BJ (cell line): ENCODE data around the gene CHCHD6. TPM values are rescaled to one million over a fixed set of nuclear protein-coding genes. Genes with fewer than 3 reads are reported as not detected.

Source experiments
- CTCF ChIA-PET: fragments of 350-600 bp; formaldehyde crosslinking; extraction: SDS; loops from one replicate; lab custom pipeline; 2021; ENCODE audit warnings: antibody characterized with exemption, inconsistent platforms; lab: Yijun Ruan, JAX
- POLR2A ChIA-PET: fragments of 300-600 bp; sonication (Branson Sonifier 250); formaldehyde crosslinking; extraction: SDS; loops from one replicate; lab custom pipeline; 2021; ENCODE audit warnings: antibody characterized with exemption; lab: Charles Lee
- DNase-seq: peaks from one replicate; pipeline ENCODE4 v3.0.0-alpha.2; 2011; ENCODE audit warnings: low read depth
- H3K27me3 ChIP-seq: 2 replicates; pipeline ENCODE4 v1.6.0; 2011; ENCODE audit warnings: low read length; ENCODE audit not compliant: control insufficient read depth, insufficient read depth
- H3K36me3 ChIP-seq: 2 replicates; pipeline ENCODE4 v1.5.1; 2011; ENCODE audit warnings: low read length; ENCODE audit not compliant: control insufficient read depth, insufficient read depth
- H3K4me3 ChIP-seq: 2 replicates; pipeline ENCODE4 v1.5.1; 2011; ENCODE audit warnings: low read depth, mild to moderate bottlenecking, control low read depth, low read length
- polyA plus RNA-seq: library from polyadenylated mRNA; depleted of rRNA; stranded (reverse); fragments of >200 nt; gene quantifications from 2 replicates; pipeline ENCODE4 v1.2.3, GENCODE V29; 2011
- TF ChIP-seq, protein P1 (sequence below): IDR thresholded peaks from 2 replicates; pipeline ENCODE4 v1.5.1; 2011; ENCODE audit warnings: low read depth, mild to moderate bottlenecking, control low read depth, inconsistent platforms, low read length, moderate library complexity; ENCODE audit not compliant: insufficient read depth

Gene CHCHD6
- polyA plus RNA-seq, 1 experiment = 23.7 TPM

DNA sequence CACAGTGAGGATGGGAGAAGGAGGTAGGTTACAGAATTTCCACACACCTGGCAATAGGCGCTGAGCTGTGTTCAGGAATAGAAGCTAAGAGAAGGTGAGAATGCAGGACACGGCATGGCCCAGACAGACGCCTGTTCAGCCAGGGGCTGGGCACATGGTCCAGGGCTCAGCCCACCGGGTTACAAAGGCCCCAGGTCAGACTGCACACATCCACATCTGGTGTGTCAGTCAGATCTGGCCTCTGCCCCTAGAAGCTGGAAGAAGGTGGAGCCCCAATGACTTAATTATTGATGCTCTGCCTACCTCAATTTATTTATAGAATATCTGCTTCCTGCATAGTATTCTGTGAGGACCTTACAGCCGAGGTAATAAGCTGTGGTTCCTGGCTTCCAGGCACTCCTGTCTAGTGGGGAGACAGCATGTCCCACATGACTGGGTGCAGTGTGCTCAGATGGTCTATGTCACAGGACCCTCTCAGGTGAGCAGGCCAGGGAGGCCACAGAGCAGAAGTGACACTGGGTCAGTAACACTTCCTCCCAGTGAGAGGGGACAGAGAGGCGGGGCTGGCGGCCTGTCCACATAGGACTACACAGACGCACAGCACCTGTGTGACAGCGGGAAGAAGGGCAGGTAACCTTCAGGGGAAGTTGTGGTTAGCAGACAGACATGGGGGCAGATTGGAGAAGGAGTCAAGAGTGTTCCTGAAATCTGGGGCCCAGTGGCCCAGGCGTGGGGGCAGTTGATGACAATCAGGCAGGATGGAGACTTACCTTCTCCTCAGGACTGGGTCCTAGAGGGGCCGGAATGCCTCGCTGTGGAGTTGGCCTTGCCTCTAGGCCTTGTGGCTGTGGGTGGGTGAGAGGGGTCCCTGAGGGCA, 240.3 kb downstream of the CHCHD6 start:
- POLR2A ChIA-PET = no interaction called here
- Histone ChIP-seq H3K4me3 (no peak overlapping the region), H3K27me3 (no peaks in the 10 kb centered on the region), H3K36me3 (no peaks in the 10 kb centered on the region)
- TF ChIP-seq, protein P1, sequence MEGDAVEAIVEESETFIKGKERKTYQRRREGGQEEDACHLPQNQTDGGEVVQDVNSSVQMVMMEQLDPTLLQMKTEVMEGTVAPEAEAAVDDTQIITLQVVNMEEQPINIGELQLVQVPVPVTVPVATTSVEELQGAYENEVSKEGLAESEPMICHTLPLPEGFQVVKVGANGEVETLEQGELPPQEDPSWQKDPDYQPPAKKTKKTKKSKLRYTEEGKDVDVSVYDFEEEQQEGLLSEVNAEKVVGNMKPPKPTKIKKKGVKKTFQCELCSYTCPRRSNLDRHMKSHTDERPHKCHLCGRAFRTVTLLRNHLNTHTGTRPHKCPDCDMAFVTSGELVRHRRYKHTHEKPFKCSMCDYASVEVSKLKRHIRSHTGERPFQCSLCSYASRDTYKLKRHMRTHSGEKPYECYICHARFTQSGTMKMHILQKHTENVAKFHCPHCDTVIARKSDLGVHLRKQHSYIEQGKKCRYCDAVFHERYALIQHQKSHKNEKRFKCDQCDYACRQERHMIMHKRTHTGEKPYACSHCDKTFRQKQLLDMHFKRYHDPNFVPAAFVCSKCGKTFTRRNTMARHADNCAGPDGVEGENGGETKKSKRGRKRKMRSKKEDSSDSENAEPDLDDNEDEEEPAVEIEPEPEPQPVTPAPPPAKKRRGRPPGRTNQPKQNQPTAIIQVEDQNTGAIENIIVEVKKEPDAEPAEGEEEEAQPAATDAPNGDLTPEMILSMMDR = no peak
- CTCF ChIA-PET = interaction anchor here (1.2 kb wide), 1 partner anchor 38 kb away, joined by 3 read pairs; the partner anchor contains the start of gene PLXNA1
- DNase-seq = no peak

DNA sequence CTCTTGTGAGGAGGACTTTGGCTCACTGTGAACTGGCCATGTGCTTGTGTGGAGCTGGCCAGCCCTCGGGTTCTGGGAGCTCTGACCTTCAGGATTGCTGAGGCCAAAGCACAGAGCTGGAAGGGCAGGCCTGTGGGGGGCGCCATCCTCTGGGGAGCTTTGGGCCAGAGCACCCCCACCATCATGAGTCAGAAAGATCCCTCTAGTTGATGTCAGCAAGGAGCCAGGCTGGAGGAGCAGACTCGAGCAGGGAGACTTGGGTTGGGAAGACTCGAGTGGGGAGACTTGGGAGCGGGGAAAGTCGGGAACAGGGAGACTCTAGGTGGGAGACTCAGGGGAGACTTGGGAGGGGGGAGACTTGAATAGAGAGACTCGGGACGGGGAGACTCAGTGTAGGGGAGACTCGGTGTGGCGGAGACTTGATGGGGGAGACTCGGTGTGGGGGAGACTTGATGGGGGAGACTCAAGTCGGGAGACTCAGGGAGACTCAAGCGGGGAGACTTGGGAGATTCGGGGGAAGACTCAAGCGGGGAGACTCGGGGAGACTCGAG, 241.2 kb downstream of the CHCHD6 start:
- CTCF ChIA-PET = no interaction called here
- TF ChIP-seq, protein P1 = no peak
- POLR2A ChIA-PET = no interaction called here
- no peak for DNase-seq
- H3K36me3 ChIP-seq = no peaks in the 10 kb centered on the region
- no peaks in the 10 kb centered on the region for H3K27me3 ChIP-seq
- no peak overlapping the region for H3K4me3 ChIP-seq

DNA sequence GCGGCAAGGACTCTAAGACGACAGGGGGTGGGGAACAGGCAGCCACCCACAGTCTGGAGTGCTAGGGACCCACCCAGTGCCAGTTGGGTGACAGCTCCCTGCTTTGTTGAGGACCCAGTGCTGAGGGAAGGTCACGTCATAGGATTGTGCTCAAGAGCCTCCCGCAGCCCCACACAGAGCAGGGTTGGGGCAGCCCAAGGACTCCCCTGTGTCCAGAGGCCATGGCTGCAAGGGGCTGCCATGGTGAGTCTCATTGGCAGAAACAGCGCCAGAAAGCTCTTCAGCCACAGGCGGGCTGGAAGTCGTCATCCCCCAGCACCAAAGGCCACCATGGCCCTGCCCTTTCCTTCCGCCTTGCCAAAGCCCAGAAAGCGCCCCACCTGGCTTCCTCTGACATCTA, 241.9 kb downstream of the CHCHD6 start:
- Histone ChIP-seq H3K36me3 (no peaks in the 10 kb centered on the region), H3K4me3 (no peak overlapping the region), H3K27me3 (no peaks in the 10 kb centered on the region)
- POLR2A ChIA-PET = no interaction called here
- TF ChIP-seq, protein P1 = no peak
- DNase-seq = no peak
- CTCF ChIA-PET = no interaction called here

DNA sequence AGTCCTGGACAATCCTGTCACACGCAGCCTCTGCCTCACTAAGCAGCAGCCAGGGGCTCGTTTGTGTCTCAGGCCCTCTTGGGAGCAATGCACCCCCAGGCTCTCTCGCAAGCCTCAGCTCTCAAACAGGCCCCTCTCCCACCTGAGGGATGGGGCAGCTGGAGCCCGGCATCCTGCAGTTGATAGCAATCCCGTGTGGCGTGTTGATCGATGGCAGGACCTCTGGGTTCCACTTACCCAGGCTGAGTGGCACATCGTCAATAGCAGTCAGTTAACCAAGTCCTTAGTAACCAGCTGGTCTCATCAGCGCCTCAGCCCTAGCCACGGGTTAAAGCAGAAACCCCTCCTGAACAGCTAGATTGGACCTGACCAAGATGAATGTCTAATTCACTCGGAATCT, 242.4 kb downstream of the CHCHD6 start:
- Histone ChIP-seq H3K36me3 (no peaks in the 10 kb centered on the region), H3K27me3 (no peaks in the 10 kb centered on the region), H3K4me3 (no peak overlapping the region)
- ChIA-PET CTCF (interaction anchor here (1.4 kb wide), 1 partner anchor 10 kb away, joined by 4 read pairs; no protein-coding TSS in a partner anchor), POLR2A (no interaction called here)
- TF ChIP-seq, protein P1 = no peak
- DNase-seq = no peak

DNA sequence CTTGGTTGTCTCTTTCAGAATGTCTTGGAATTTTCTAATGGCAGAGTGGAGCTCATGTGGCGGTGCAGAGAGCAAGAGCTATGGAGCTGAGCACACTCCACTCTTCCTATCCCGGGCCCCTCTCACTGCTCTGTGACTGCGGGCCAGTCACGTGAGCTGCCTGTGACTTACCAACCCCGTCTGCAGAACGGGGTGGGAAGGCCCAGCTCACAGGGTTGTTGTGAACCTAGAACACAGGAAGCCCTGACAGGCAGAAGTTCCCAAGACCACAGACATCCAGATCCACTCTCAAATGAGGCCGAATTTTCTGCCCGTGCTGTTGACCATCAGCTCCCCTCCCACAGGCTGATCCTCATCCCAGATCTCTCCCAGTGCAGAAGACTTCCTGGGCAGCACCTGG, 243.4 kb downstream of the CHCHD6 start:
- no peaks in the 10 kb centered on the region for H3K36me3 ChIP-seq
- H3K27me3 ChIP-seq = no peaks in the 10 kb centered on the region
- POLR2A ChIA-PET = no interaction called here
- CTCF ChIA-PET = interaction anchor here (1.0 to 1.4 kb wide), 2 partner anchors 11 to 195 kb away, joined by 3 to 4 read pairs; no protein-coding TSS in a partner anchor
- H3K4me3 ChIP-seq = no peak overlapping the region
- DNase-seq = no peak
- TF ChIP-seq, protein P1 = no peak
